K562 (cell line): Measurements from ENCODE around the gene GPR37L1. TPM values are rescaled to one million over a fixed set of nuclear protein-coding genes. Genes with fewer than 3 reads are reported as not detected.
A peak's percentile ranks its signal among the peaks of the same experiment; 100 is the strongest.

Experiments used
- ASH1L ChIP-seq: fragments of 450-650 bp; IDR thresholded peaks from 2 replicates; pipeline ENCODE4 v1.6.1; 2018; ENCODE audit warnings: borderline replicate concordance, mild to moderate bottlenecking, low read depth; ENCODE audit not compliant: partially characterized antibody
- CBX1 ChIP-seq: sonication (generic); IDR thresholded peaks from 2 replicates; pipeline ENCODE4 v1.6.1; 2016; ENCODE audit warnings: antibody characterized with exemption, low read depth, mild to moderate bottlenecking
- CEBPB ChIP-seq: fragments of 450-650 bp; IDR thresholded peaks from 2 replicates; pipeline ENCODE4 v1.6.1; 2016; ENCODE audit warnings: missing genetic modification characterization, missing compliant biosample characterization
- EP300 ChIP-seq: IDR thresholded peaks from 2 replicates; pipeline ENCODE4 v1.6.1; 2012; ENCODE audit warnings: low read length, improper control_type of control experiment
- GTF2A2 ChIP-seq: IDR thresholded peaks from 2 replicates; pipeline ENCODE4 v1.6.1; 2016; ENCODE audit warnings: mild to moderate bottlenecking, missing genetic modification characterization, missing compliant biosample characterization
- KLF16 ChIP-seq: IDR thresholded peaks from 2 replicates; pipeline ENCODE4 v1.6.1; 2016; ENCODE audit warnings: antibody characterized with exemption
- KLF6 ChIP-seq: fragments of 250-450 bp; sonication (Bioruptor Pico); IDR thresholded peaks from 2 replicates; pipeline ENCODE4 v1.4.0; 2020; ENCODE audit warnings: mild to moderate bottlenecking, moderate library complexity, borderline replicate concordance
- MEIS2 ChIP-seq: fragments of 450-650 bp; IDR thresholded peaks from 2 replicates; pipeline ENCODE4 v1.6.1; 2014; ENCODE audit warnings: mild to moderate bottlenecking; ENCODE audit not compliant: partially characterized antibody
- NR2C2 ChIP-seq, 2 experiments: fragments of 200-800 bp in 1 of 2; sonication (Bioruptor generic) in 1 of 2; sonication (generic) in 1 of 2; formaldehyde crosslinking in 1 of 2; IDR thresholded peaks; 2 replicates each; pipeline versions ENCODE4 v1.6.1 to v1.8.0; 2016 to 2022; ENCODE audit warnings: mild to moderate bottlenecking in 1 of 2, missing compliant biosample characterization in 1 of 2, missing genetic modification characterization in 1 of 2, missing genetic modification reagents in 1 of 2
- POLR2AphosphoS2 ChIP-seq: IDR thresholded peaks from 2 replicates; pipeline ENCODE4 v1.6.1; 2012; ENCODE audit warnings: low read length, improper control_type of control experiment
- SAFB ChIP-seq: fragments of 200-400 bp; formaldehyde crosslinking; IDR thresholded peaks from 2 replicates; pipeline ENCODE4 v1.6.1; 2017; ENCODE audit warnings: low read depth, low read length, borderline replicate concordance
- TBL1XR1 ChIP-seq, 2 experiments: IDR thresholded peaks; 2 replicates each; pipeline ENCODE4 v1.6.1; 2012; ENCODE audit warnings: improper control_type of control experiment in 2 of 2, low read length in 2 of 2, mild to moderate bottlenecking in 1 of 2
- ZC3H11A ChIP-seq: IDR thresholded peaks from 2 replicates; pipeline ENCODE4 v1.6.1; 2012; ENCODE audit warnings: low read depth, low read length, improper control_type of control experiment
- ZFPM2 ChIP-seq: fragments of 250-450 bp; sonication (Bioruptor Pico); IDR thresholded peaks from 2 replicates; pipeline ENCODE4 v1.5.1; 2022; ENCODE audit warnings: mild to moderate bottlenecking
- ZNF197 ChIP-seq: fragments of 200-800 bp; sonication (Bioruptor generic); IDR thresholded peaks from 2 replicates; pipeline ENCODE4 v1.6.1; 2016; ENCODE audit warnings: low read depth, missing genetic modification characterization, missing compliant biosample characterization
- polyA plus RNA-seq, 8 experiments: library from polyadenylated mRNA; depleted of rRNA in 4 of 8; stranded (reverse) in 5 of 8; unstranded in 3 of 8; fragments of >200 nt; fragmentation: Nextera tagmentation in 2 of 8; fragmentation: Illumina TruSeq in 1 of 8; extraction: Ambion mirVana in 2 of 8; extraction: Trizol in 1 of 8; gene quantifications; 2 replicates each; pipeline versions ENCODE4 v1.2.1 to v1.2.3, GENCODE V29; 2011 to 2014; ENCODE audit warnings: inconsistent platforms in 1 of 8, missing spikeins in 1 of 8
- total RNA-seq, 7 experiments: library from RNA; depleted of rRNA in 6 of 7; stranded (reverse); fragments of >200 nt in 6 of 7; fragmentation: Illumina TruSeq in 2 of 7; extraction: Trizol in 2 of 7; gene quantifications; 2 replicates each; pipeline versions ENCODE4 v1.2.1 to v1.2.3, GENCODE V29; 2011 to 2021; ENCODE audit warnings: low replicate concordance in 1 of 7
- TF ChIP-seq, protein P1 (sequence below): fragments of 250-450 bp; sonication (Bioruptor Pico); IDR thresholded peaks from 2 replicates; pipeline ENCODE4 v1.4.0; 2020; ENCODE audit warnings: mild to moderate bottlenecking
- TF ChIP-seq, protein P2 (sequence below): fragments of 450-650 bp; IDR thresholded peaks from 2 replicates; pipeline ENCODE4 v1.6.1; 2018; ENCODE audit not compliant: partially characterized antibody
- TF ChIP-seq, protein P3 (sequence below): conservative IDR thresholded peaks from 2 replicates; pipeline ENCODE4 v1.6.1; 2011; ENCODE audit warnings: low read depth, mild to moderate bottlenecking, low read length; ENCODE audit not compliant: control insufficient read depth
- TF ChIP-seq, protein P4 (sequence below): sonication (generic); formaldehyde crosslinking; IDR thresholded peaks from 2 replicates; pipeline ENCODE4 v1.8.0; 2022; ENCODE audit warnings: mild to moderate bottlenecking, low read depth, missing genetic modification reagents

Gene GPR37L1
- total and polyA plus RNA-seq, 9 of the 15 experiments (the other 6 are each of a cell fraction or from before 2014, with no cell fraction given) = not detected

DNA sequence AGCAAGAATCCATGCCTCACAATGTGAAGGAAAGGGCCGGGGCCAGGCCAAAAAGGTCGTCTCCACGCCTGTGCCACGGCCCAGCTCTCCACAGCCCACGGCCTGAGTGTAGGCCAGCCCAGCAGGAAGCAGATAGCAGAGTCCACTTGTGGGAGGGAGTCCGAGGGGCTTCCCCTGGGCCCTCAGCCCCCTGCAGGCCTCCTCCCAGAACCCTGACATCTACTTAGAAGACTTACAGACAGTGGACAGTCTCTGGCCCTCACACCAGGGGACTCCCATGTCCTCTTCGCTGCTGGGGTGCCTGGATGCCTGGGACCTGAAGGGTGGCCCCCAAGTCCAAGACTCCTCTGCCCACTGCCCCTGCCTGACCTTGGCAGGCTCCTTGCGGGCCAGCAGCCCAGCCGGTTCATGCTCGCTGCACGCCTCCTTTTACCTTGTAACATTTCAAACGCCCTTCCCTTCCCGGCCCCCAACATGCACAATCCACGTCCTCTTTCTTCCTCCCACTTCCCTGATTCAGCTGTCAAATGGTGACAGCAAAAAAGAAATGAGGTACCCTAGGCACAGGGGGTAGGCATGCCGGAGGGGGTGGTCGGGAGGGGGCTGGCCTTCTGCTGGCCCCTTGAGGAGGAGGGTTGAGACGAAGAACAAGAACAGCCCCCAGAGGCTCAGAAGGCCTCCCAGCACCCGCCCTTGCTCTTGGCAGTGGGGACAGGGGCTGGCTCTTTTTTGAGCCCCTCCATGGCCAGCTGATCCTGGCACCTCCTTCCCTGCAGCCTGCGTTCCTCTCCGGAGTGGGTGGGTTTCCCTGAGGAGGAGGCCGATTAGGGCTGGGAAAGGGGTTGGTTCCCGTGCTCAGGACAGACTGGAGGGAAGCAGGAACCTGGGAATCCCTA, 38.7 kb downstream of the GPR37L1 start (continued):
- TF ChIP-seq MEIS2 (peak; percentile 3), POLR2AphosphoS2 (peak; percentile 56; the same call in 1 of the 2 replicates), GTF2A2 (tag) (peak; percentile 47), ASH1L (no peak), SAFB (no peak), NR2C2 (CRISPR knock-in tag; IDR thresholded peaks at IDR 0.05) (peak; percentile 48; the same call in 1 of the 2 replicates), NR2C2 (tag; IDR thresholded peaks at IDR 0.05) (no peak), KLF6 (CRISPR knock-in tag) (no peak; the same call in 1 of the 2 replicates), ZFPM2 (CRISPR knock-in tag) (peak; percentile 91), ZNF197 (CRISPR knock-in tag) (0 out of 2 replicates have a peak, but pooled peaks have one; percentile 45), EP300 (no peak; the same call in 1 of the 2 replicates), KLF16 (no peak), CBX1 (peak; percentile 75; the same call in 1 of the 2 replicates), CEBPB (no peak), TBL1XR1 (IDR thresholded peaks at IDR 0.05; ENCODE audit: low read length in 2 of 2) (0 out of 4 replicates have a peak, but pooled peaks of 1 of the 2 experiments have one; percentile 3), ZC3H11A (0 out of 2 replicates have a peak, but pooled peaks have one; percentile 11)
- TF ChIP-seq, protein P1, sequence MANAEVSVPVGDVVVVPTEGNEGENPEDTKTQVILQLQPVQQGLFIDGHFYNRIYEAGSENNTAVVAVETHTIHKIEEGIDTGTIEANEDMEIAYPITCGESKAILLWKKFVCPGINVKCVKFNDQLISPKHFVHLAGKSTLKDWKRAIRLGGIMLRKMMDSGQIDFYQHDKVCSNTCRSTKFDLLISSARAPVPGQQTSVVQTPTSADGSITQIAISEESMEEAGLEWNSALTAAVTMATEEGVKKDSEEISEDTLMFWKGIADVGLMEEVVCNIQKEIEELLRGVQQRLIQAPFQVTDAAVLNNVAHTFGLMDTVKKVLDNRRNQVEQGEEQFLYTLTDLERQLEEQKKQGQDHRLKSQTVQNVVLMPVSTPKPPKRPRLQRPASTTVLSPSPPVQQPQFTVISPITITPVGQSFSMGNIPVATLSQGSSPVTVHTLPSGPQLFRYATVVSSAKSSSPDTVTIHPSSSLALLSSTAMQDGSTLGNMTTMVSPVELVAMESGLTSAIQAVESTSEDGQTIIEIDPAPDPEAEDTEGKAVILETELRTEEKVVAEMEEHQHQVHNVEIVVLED (CRISPR knock-in tag) = no peak
- TF ChIP-seq, protein P2, sequence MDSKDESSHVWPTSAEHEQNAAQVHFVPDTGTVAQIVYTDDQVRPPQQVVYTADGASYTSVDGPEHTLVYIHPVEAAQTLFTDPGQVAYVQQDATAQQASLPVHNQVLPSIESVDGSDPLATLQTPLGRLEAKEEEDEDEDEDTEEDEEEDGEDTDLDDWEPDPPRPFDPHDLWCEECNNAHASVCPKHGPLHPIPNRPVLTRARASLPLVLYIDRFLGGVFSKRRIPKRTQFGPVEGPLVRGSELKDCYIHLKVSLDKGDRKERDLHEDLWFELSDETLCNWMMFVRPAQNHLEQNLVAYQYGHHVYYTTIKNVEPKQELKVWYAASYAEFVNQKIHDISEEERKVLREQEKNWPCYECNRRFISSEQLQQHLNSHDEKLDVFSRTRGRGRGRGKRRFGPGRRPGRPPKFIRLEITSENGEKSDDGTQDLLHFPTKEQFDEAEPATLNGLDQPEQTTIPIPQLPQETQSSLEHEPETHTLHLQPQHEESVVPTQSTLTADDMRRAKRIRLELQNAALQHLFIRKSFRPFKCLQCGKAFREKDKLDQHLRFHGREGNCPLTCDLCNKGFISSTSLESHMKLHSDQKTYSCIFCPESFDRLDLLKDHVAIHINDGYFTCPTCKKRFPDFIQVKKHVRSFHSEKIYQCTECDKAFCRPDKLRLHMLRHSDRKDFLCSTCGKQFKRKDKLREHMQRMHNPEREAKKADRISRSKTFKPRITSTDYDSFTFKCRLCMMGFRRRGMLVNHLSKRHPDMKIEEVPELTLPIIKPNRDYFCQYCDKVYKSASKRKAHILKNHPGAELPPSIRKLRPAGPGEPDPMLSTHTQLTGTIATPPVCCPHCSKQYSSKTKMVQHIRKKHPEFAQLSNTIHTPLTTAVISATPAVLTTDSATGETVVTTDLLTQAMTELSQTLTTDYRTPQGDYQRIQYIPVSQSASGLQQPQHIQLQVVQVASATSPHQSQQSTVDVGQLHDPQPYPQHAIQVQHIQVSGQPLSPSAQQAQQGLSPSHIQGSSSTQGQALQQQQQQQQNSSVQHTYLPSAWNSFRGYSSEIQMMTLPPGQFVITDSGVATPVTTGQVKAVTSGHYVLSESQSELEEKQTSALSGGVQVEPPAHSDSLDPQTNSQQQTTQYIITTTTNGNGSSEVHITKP = peak; percentile 1
- TF ChIP-seq, protein P3, sequence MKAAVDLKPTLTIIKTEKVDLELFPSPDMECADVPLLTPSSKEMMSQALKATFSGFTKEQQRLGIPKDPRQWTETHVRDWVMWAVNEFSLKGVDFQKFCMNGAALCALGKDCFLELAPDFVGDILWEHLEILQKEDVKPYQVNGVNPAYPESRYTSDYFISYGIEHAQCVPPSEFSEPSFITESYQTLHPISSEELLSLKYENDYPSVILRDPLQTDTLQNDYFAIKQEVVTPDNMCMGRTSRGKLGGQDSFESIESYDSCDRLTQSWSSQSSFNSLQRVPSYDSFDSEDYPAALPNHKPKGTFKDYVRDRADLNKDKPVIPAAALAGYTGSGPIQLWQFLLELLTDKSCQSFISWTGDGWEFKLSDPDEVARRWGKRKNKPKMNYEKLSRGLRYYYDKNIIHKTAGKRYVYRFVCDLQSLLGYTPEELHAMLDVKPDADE = 0 out of 2 replicates have a peak, but pooled peaks have one; percentile 9
- TF ChIP-seq, protein P4, sequence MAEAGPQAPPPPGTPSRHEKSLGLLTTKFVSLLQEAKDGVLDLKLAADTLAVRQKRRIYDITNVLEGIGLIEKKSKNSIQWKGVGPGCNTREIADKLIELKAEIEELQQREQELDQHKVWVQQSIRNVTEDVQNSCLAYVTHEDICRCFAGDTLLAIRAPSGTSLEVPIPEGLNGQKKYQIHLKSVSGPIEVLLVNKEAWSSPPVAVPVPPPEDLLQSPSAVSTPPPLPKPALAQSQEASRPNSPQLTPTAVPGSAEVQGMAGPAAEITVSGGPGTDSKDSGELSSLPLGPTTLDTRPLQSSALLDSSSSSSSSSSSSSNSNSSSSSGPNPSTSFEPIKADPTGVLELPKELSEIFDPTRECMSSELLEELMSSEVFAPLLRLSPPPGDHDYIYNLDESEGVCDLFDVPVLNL = no peak
